Fibroblast of skin of left biceps (primary cell): ENCODE data around the gene CD151.

Experiments
- DNase-seq, 2 experiments: peaks; one replicate each; pipeline ENCODE4 v3.0.0-alpha.2; 2013; ENCODE audit warnings: low read depth in 2 of 2

Gene CD151

GRCh38 chr11:843086-843734 lies 10.5 kb downstream of the CD151 start:
- no peak for DNase-seq

GRCh38 chr11:843818-844692 lies 11.3 kb downstream of the CD151 start:
- DNase-seq: peak; percentile 90

GRCh38 chr11:844693-845644 lies 12.2 kb downstream of the CD151 start:
- peak; percentile 68 to 76 for DNase-seq

- no peak for DNase-seq
Measured at GRCh38 chr11:845872-846495, 13.2 kb downstream of the CD151 start.

GRCh38 chr11:846496-847098 lies 13.8 kb downstream of the CD151 start:
- no peak for DNase-seq

- no peak for DNase-seq
Measured at GRCh38 chr11:847876-848275, 15.1 kb downstream of the CD151 start.

GRCh38 chr11:848380-848931 lies 15.7 kb downstream of the CD151 start:
- DNase-seq: no peak

- DNase-seq: no peak
Measured at GRCh38 chr11:849104-849824, 16.5 kb downstream of the CD151 start.

GRCh38 chr11:849951-850774 lies 17.4 kb downstream of the CD151 start:
- no peak for DNase-seq

GRCh38 chr11:850775-851763 lies 18.3 kb downstream of the CD151 start:
- no peak for DNase-seq

GRCh38 chr11:852762-853161 lies 20.0 kb downstream of the CD151 start:
- no peak for DNase-seq

- DNase-seq: no peak
Measured at GRCh38 chr11:853682-854448, 21.1 kb downstream of the CD151 start.

- DNase-seq: no peak
Measured at GRCh38 chr11:854601-855329, 22.0 kb downstream of the CD151 start.

GRCh38 chr11:855330-855674 lies 22.6 kb downstream of the CD151 start:
- no peak for DNase-seq

GRCh38 chr11:855796-856195 lies 23.0 kb downstream of the CD151 start:
- DNase-seq: no peak

GRCh38 chr11:856397-856796 lies 23.6 kb downstream of the CD151 start:
- no peak for DNase-seq
